Fibroblast of the conjunctiva (primary cell): ENCODE results near the gene AKAP13.
A peak's percentile ranks its signal among the peaks of the same experiment; 100 is the strongest.
"Not testable (repeated sequence)": the region's sequence is repeated elsewhere in the genome, so short reads cannot be mapped to it uniquely, and the experiment has no call there.

ENCODE experiments used
- DNase-seq: peaks from one replicate; pipeline ENCODE4 v3.0.0-alpha.2; 2010; ENCODE audit warnings: low read depth

Gene AKAP13

GRCh38 chr15:85479071-85479647 lies 98.8 kb downstream of the AKAP13 start:
- no peak for DNase-seq

GRCh38 chr15:85480923-85481322 lies 100.5 kb downstream of the AKAP13 start:
- no peak for DNase-seq

- DNase-seq = not testable (repeated sequence)
Measured at GRCh38 chr15:85481543-85481942, 101.1 kb downstream of the AKAP13 start.

- DNase-seq = no peak
Measured at GRCh38 chr15:85482894-85483293, 102.5 kb downstream of the AKAP13 start.

- DNase-seq = not testable (repeated sequence)
Measured at GRCh38 chr15:85483955-85484354, 103.6 kb downstream of the AKAP13 start.

- not testable (repeated sequence) for DNase-seq
Measured at GRCh38 chr15:85484923-85485322, 104.5 kb downstream of the AKAP13 start.

GRCh38 chr15:85485956-85486567 lies 105.7 kb downstream of the AKAP13 start:
- peak; percentile 76 for DNase-seq

- not testable (repeated sequence) for DNase-seq
Measured at GRCh38 chr15:85487796-85488195, 107.4 kb downstream of the AKAP13 start.

GRCh38 chr15:85488997-85489396 lies 108.6 kb downstream of the AKAP13 start:
- DNase-seq = no peak

GRCh38 chr15:85489773-85490493 lies 109.5 kb downstream of the AKAP13 start:
- DNase-seq = no peak

- DNase-seq = no peak
Measured at GRCh38 chr15:85490856-85491255, 110.5 kb downstream of the AKAP13 start.

GRCh38 chr15:85491691-85492090 lies 111.3 kb downstream of the AKAP13 start:
- no peak for DNase-seq

GRCh38 chr15:85492406-85492805 lies 112.0 kb downstream of the AKAP13 start:
- no peak for DNase-seq

GRCh38 chr15:85493260-85493659 lies 112.9 kb downstream of the AKAP13 start:
- DNase-seq = no peak

- no peak for DNase-seq
Measured at GRCh38 chr15:85494048-85494777, 113.8 kb downstream of the AKAP13 start.

- no peak for DNase-seq
Measured at GRCh38 chr15:85495096-85495495, 114.7 kb downstream of the AKAP13 start.

GRCh38 chr15:85495544-85495943 lies 115.1 kb downstream of the AKAP13 start:
- no peak for DNase-seq

- DNase-seq = no peak
Measured at GRCh38 chr15:85496151-85496550, 115.7 kb downstream of the AKAP13 start.

- no peak for DNase-seq
Measured at GRCh38 chr15:85496551-85497171, 116.3 kb downstream of the AKAP13 start.

- DNase-seq = no peak
Measured at GRCh38 chr15:85497172-85497569, 116.8 kb downstream of the AKAP13 start.

- no peak for DNase-seq
Measured at GRCh38 chr15:85498471-85498870, 118.1 kb downstream of the AKAP13 start.

- no peak for DNase-seq
Measured at GRCh38 chr15:85499371-85499887, 119.0 kb downstream of the AKAP13 start.
